NK-92 (cell line): ENCODE measurements around the gene RASSF3.
"Not testable (repeated sequence)": the region's sequence is repeated elsewhere in the genome, so short reads cannot be mapped to it uniquely, and the experiment has no call there.

Source experiments
- DNase-seq: peaks from one replicate; lab custom pipeline; 2025; ENCODE audit not compliant: unreplicated experiment; lab: John Stamatoyannopoulos, UW

Gene RASSF3

DNA sequence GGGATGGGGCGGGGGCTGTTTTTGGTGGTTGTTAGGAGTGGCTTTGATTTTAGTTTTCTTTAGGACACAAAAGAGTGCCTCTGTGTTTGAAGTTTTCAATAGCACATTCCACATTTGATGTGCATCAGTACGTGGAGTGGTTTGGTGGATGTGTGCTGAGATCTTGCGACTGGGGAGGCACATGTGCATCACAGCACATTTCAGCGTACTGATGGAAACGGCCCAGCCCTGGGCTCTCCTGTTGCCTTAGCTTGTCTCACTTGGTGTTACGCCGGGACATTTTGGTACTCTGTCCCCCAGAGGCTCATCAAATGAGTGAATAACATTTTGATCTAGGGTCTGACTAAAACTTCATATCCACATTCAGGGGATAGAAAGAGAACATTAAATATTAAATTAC lies 78.4 kb downstream of the RASSF3 start:
- DNase-seq: no peak

DNA sequence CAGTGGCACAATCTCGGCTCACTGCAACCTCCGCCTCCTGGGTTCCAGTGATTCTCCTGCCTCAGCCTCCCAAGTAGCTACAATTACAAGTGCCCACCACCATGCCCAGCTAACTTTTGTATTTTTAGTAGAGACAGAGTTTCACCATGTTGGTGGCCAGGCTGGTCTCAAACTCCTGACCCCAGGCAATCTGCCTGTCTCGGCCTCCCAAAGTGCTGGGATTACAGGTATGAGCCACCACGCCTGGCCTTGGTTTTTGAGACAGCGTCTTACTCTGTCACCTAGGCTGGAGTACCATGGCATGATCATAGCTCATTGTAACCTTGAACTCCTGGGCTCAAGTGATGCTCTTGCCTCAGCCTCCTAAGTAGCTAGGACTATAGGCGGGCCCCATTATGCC lies 79.9 kb downstream of the RASSF3 start:
- DNase-seq: not testable (repeated sequence)

DNA sequence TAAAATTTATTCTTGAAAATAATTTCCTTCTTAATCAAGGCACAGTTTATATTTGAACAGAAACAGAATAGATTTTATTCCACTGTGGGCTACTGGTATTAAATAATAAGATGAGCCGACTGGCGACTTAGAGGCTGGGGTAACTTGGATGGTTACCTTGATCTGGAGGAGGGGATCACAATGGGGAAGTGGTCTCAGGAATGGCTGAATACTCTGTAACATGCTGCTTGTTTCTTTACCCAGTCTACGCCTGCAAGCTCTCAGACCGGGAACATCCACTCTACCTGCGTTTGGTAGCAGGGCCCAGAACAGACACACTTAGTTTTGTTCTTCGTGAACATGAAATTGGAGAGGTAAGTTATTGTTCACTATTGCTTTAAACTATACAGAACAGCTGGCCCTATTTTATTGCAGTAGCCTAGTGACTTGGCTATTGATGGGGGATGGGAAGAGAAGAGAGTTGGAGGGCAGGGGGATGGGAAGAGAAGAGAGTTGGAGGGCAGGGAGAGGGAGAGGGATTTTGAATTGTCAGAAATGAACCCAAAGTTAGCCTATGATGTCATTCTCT lies 81.0 kb downstream of the RASSF3 start:
- no peak for DNase-seq

DNA sequence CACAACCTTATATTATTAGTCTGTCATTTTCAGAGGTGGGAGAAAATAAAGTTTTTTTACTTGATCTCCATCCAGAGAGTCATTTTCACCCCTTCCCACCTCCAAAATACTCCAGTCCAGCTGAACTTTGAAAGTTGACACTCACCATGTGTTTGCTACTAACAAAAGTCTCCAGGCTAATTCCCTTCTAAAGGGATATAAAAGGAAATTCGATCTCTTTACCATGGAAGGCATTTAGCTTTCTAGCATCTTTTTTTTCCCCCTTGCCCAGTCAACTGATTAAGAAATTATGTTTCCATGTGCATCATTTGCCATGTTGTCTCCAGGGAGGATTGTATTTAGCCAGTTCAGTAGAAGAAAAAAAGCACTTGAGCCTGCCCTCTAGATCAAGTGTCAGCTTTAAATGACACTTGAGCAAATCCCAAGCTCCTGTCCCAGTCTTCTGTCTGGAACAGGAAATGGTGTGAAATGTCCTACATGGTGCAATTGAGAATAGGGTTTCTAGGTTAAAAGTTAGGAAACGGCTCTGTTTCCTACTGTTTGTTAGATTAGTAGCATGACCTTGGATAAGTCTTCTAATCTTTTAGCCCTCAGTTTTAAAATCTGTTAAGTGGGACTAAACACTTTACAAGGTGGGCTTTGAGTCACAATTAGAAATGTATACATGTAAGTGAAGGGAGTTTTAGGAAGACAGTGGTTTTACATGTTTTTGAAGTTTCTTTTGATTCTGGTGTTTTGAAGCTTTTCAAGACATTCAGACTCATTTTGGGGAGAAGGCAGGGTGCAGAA lies 81.7 kb downstream of the RASSF3 start:
- DNase-seq: no peak

DNA sequence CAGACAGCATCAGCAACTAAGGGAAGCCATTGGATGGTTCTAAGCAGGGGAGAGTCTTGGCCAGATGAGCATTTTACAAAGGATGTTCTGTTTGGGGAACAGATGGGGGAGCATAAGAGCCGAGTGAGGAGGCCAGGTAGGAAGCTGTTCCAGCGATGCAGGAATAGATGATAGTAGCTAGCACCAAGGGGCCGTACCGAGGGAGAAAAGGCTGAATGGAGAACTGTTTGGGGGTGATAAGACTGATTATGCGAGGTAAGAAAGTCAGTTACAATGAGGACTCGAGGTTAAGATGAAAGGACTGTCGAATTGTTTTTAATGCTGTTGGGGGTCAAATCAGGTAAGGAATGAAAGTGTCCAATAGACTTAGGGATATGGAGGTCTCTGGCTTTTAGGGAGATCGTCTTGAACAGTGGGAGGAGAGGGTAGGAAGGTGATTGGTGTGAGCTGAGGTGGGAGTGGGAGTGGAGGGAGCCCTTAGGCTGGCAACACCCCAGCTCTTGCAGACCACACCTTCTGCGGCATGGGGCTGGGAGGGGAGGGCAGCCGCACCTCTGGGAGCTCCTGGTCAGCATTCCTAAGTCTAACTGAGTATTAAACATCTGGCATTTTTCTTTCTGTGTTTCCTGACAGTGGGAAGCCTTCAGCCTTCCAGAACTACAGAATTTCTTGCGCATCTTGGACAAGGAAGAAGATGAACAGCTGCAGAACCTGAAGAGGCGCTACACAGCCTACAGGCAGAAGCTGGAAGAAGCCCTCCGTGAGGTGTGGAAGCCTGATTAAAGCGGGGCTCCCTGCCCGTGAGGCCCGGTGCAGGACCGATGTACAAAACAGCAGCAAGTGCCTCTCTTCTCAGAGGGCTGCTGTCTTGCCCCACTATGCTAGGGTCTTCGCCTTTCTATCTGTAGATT lies 84.1 kb downstream of the RASSF3 start:
- DNase-seq: no peak

DNA sequence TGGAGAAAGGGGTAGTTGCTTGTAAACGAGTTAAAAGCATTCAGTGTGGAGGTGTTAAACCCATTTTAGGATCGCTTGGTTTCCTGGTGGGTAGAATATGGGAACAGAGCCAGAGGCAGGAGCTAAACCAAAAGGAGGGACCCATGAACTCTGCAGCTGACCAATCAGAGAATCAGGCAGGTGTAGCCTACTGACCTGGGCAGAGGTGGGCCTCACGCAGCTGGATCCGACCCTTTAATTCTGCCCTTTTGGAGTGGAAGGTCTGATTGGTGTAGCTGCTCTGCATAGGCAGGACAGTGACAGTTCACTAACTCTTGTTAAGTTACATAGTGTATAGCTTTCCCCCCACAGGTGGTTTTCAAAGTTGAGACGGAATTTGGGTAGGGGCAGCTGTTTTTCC lies 85.3 kb downstream of the RASSF3 start:
- no peak for DNase-seq

DNA sequence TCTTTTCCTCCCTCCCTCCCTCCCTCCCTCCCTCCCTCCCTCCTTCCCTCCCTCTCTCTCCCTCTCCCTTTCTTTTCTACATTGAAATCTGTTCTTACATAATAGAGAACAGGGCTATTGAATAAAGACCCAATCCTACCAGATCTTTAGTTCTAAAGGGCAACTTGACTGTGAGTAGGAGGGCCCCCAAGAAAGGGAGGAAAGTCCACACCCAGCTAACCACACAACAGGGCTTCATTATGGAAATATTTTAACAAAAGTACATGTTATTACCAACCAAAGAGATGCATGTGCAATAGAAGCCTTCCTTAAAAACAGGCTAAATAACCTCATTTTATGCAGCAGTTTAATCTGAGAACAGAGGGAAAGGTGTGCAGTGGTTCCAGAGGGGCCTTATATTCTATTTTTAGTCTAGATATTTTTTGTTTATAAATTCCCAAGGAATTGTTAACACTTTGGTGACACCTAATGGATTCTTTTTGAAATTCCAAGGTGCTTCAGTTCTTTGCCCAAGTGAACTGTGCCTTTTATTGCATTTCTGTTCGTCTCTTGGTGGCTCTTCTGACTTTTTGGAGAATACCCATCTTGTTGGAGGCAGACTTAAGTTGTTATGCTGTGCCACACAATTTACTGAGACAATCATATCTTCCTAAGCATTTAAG lies 85.9 kb downstream of the RASSF3 start:
- no peak for DNase-seq

DNA sequence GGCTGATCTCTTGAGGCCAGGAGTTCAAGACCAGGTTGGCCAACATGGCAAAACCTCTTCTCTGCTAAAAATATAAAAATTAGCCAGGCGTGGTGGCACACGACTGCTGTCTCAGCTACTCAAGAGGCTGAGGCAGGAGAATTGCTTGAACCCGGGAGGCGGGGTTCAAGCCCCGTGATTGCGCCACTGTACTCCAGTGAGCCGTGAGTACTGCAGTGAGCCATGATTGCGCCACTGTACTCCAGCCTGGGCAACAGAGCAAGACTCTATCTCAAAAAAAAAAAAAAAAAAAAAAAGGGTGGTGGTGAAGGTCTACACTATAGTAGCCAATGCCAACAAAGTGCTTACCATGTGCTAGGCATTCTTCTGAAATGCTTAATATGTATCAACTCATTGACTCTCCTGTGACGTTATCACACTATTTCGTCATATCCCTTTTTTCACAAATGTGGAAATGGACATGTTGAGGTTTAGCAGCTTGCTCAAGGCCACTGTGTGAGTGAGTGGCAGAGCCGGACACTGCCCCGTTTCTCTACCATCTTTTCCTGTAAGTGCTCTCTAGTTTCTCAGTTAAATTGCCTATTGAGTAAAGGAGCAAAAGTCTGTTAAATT lies 89.3 kb downstream of the RASSF3 start:
- DNase-seq: no peak

DNA sequence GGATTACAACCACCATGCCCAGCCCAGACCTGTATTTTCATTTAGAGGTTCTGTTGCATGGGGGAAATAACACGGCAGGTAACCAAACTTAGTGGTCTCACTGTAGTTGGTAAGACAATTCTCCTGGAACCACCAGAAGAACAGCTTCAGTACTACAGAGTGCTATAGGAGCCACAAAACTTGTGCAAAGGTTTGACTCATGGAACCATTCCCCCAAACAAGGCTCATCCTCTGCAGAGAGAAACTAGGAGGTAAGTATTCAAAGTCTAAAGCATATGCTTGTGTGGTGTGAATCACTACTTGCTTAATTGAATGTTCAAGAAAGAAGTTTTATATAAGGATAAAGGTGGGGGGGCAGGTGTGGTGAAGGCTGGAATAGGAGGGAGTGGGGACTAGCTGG lies 90.2 kb downstream of the RASSF3 start:
- no peak for DNase-seq

DNA sequence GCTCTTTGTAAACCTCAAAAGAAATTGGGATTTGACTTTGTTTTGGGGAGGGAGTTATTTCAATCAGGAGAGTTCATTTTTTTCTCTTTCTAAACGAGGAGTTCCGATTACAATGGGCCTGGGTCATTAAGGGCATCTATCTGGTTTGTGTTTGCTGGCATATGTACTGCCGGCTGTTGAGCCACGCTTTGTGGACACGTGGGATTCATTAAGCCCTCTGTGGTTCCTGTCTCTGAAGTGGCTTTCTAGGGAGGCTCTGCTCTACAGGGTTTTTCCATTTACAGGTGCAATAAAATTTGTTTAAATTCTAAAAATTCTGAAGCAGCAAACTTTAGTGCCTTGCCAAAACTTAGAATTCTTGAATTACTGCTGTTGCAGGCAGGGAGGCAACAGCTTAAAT lies 91.0 kb downstream of the RASSF3 start:
- DNase-seq: no peak

DNA sequence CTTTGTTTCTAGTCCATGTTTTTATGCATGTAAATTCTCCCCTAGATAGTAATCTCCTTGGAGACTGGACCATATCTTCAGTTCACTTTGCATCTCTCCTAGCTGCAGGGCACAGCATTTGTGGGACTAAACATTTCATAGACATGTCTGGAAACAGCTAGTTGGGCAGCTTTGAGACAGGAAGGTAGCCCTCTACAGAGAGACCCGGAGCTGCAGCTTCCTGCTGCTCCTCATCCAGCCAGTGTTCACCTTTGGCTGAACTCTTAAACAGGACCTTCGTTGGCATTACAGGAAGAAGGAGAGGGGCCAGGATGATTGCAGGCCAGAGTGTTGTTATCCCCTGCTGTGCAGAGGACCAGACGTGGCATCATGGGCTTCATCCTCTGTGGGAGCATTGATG lies 96.0 kb downstream of the RASSF3 start:
- DNase-seq: no peak

DNA sequence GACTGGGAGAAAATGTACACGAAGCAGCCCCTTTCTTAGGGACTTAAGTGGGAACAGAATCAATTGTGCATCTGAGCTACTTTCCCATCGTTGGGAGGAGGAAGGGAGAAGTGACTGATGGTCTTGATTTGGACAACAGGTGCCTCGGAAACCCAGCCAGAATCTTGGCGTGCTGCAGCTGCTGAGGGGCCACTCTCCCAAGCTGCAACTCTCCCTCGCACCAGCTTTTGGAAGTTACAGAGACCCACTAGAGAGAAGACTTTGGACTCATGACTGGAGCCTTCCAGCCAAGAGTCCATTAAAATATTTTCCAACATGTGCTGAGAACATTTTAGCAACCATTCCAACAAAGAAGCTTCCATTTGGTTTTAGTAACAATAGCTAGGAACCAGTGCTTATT lies 96.6 kb downstream of the RASSF3 start:
- DNase-seq: no peak

DNA sequence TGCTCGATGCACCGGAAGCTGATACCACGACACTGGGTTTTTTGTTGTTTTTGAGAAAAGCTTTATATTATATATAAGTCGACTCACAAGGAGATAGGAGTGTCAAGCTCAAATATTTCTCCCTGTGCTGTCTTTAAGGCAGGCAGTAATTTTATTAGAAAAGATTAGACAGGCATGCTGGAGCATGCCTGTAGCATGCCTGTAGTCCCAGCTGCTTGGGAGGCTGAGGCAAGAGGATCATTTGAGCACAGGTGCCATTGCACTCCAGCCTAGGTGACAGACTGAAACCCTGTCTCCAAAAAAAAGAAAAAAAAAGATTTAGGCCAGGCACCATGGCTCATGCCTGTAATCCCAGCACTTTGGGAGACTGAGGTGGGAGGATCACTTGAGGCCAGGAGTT lies 97.1 kb downstream of the RASSF3 start:
- DNase-seq: no peak

DNA sequence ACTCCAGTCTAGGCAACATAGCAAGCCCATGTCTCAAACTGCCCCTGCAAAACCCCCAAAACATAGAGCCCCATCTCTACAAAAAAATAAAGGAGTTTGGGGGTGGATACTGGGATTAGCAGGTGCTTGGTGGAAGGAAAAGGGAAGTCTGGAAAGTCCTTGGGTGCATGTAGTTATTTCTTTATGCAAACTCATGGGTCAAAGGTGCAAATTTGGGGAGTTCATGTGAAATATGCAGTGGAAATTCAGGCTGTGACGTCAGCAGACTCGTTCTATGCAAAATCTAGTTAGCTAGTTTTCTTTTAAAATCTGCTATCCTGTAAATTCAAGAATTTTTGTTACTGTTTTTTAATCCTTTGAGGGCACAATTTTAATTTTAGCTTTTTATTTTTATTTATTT lies 97.6 kb downstream of the RASSF3 start:
- no peak for DNase-seq

DNA sequence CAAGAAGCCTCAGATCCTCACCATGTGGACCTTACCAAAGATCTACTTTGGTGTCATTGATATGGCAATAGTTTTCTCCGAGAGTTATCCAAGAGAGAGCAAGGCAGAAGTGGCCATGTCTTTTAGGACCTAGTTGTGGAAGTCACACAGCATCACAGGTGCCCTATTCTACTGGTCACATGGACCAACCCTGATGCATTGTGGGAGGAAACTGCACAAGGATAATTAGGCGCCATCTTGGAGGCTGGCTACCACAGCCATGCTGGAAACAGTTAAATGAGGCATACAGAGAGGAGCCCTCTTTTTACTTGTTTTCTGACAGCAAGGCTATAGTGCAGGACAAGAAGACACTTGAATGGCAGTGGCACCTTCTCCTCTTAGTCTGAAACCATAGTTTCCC lies 99.1 kb downstream of the RASSF3 start:
- DNase-seq: no peak

DNA sequence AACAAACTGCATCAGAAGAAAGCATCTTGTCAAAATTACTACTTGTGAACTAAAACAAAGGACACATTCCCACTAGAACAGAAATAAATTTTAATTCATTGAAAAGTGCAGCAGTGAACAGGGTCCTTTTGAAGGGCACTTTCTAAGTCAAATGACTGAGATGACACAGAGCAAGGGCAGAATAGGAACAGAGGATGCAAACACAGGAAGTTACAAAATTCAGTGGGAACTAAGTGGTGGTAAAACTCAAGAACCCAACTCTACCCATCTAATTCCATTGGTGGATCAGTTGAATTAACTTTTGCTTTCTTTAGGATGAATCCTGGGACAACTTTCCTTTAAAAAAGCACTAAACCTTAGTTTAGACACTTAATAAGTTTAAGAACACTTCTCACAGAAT lies 103.1 kb downstream of the RASSF3 start:
- DNase-seq: no peak

DNA sequence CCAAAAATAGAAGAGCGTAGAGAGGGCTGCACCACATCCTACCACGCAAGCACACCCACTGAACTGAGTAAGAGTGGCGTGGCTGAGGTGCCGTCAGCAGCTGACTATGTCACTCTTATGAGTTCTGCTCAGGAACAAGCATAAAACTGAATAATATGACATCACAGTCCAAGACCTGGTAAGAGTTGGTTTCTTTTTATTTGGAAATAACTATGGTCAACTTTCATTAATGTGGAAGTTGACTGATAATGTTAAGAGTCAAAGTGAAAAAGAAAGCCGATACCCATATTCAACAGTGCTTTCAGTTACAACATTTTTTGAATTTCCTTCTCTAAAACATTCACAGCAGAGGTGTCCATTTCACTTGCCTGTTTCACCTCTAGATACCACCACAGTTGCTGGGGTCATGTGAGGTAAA lies 104.3 kb downstream of the RASSF3 start:
- no peak for DNase-seq

DNA sequence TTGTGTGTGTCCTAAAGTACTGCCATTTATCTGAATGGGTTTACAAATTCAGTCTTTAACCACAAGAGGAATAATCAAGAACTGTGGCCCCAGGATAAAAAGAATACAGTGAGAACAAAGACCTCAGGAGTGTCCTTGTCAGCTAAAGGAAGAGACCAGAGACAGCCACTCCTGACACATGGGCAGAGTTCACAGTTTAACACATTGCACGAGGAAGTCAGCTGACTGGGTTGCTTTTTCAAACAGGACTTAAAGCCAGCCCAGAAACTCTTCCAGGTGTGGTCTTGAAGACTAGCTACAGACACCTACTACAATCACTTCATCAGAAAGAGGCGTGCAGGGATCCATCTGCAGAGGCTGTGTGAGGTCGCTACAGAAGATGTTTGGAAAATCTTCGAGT lies 106.1 kb downstream of the RASSF3 start:
- no peak for DNase-seq

DNA sequence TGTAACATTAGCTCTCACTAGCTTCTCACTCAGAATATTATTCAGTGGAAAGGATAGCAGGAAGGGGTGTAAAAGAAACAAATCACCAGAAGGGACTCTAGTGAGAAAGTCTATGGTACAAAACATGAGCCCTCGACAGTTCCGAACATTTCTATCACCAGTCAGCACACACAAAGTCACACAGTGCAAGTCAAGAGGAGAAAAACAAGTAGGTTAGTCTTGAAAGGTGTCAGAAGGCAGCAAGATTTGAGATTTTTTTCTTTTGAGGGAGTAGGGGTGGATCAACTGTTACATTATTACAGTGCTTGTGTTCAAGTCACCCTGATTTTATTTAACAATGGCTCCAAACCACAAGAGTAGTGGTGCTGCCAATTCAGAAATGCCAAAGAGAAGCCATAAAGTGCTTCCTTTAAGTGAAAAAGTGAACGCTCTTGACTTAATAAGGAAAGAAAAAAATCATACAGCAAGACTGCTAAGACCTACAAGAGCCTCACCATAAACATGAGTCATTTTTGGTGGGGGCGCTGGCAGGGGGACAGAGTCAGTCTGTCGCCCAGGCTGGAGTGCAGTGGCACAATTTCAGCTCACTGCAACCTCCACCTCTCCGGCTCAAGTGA lies 106.7 kb downstream of the RASSF3 start:
- DNase-seq: no peak

DNA sequence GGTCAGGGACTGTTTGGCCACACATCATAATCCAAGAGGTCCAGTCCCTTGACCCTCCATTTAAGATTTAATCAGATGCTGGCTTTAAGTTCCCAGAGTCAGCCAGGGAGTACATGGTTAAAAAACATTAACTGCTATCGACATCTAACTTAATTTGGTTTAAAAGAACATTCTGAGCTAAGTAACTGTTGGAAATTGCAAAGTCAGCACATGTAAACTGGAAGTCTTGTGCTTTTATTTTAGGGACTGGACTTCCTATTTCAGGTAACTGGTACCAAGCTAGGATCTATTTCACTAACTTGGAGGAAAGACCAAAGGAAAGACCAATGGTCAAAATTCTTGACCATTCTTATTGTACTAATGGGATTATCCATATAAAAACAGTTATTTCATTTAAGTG lies 108.4 kb downstream of the RASSF3 start:
- no peak for DNase-seq

DNA sequence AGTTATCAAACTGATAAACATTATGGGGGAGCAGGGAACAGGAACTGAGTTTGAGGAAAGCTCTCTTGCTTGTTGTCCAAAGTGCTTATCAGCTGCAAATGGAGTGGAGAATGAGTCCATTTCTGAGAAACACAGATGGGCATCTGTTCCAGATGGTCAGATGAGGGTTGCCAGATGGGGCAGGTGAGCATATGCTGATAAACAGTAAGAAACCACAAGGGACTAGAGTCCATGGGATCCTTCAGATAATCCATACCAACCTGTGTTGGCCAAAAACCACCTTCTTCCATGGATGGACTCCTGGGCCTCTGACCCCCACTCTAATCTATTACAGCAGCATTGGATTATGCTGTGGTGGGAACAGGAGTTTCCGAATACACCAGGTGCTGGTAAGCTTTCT lies 110.6 kb downstream of the RASSF3 start:
- no peak for DNase-seq
